Thyroid gland (tissue), 4 donors: ENCODE data around the gene NPPB. TPM values are rescaled to one million over a fixed set of nuclear protein-coding genes. Genes with fewer than 3 reads are reported as not detected.

Source experiments
- DNase-seq, 2 donors: peaks; one replicate each; pipeline ENCODE4 v3.0.0-alpha.2; 2019
- H3K27ac ChIP-seq, 3 donors: fragments of 200-600 bp; sonication (generic); 1 replicate in 2 of 3; 2 replicates in 1 of 3; pipeline ENCODE4 v1.5.1; 2016 to 2019; ENCODE audit warnings: mild to moderate bottlenecking in 1 of 3, moderate library complexity in 1 of 3
- H3K27me3 ChIP-seq: fragments of 200-600 bp; sonication (generic); one replicate; pipeline ENCODE4 v1.5.1; 2019
- H3K36me3 ChIP-seq, 2 donors: fragments of 200-600 bp; sonication (generic); one replicate each; pipeline ENCODE4 v1.5.1; 2016 to 2019
- H3K4me1 ChIP-seq, 2 donors: fragments of 200-600 bp; sonication (generic); one replicate each; pipeline ENCODE4 v1.5.1; 2017 to 2019
- H3K4me3 ChIP-seq, 3 donors: fragments of 200-600 bp; sonication (generic); replicated peaks in 1 of 3; 1 replicate in 2 of 3; 2 replicates in 1 of 3; pipeline ENCODE4 v1.5.1; 2016; ENCODE audit warnings: mild to moderate bottlenecking in 1 of 3
- H3K9me3 ChIP-seq: fragments of 200-600 bp; sonication (generic); one replicate; pipeline ENCODE4 v1.5.1; 2017
- POLR2A ChIP-seq, 2 donors: fragments of 450-650 bp; IDR thresholded peaks; one replicate each; pipeline ENCODE4 v1.6.1; 2017; ENCODE audit warnings: antibody characterized with exemption in 2 of 2, mild to moderate bottlenecking in 2 of 2, moderate library complexity in 1 of 2
- WGBS, 2 donors: methylation state at CpG; one replicate each; pipeline ENCODE4 v1.1.5; 2017; 5-methylcytosine and 5-hydroxymethylcytosine counted together
- intact Hi-C: fragments of 100-400 bp; cut with DNase I; formaldehyde crosslinking; loops from one replicate; pipeline ENCODE4 v1.15.1; 2023
- total RNA-seq, 4 donors: library from RNA; depleted of rRNA; stranded (reverse); fragments of >200 nt; gene quantifications; one replicate each; pipeline ENCODE4 v1.2.3, GENCODE V29; 2016
- TF ChIP-seq, protein P1 (sequence below), 6 experiments: fragments of 200-600 bp in 3 of 6; fragments of 450-650 bp in 3 of 6; sonication (generic) in 3 of 6; IDR thresholded peaks; one replicate each; pipeline ENCODE4 v1.5.1; 2016 to 2019; ENCODE audit warnings: antibody characterized with exemption in 6 of 6, mild to moderate bottlenecking in 2 of 6, inconsistent platforms in 1 of 6, moderate library complexity in 1 of 6

NPPB gene
- total RNA-seq, 4 donors from 2014 or later, result not detected

DNA sequence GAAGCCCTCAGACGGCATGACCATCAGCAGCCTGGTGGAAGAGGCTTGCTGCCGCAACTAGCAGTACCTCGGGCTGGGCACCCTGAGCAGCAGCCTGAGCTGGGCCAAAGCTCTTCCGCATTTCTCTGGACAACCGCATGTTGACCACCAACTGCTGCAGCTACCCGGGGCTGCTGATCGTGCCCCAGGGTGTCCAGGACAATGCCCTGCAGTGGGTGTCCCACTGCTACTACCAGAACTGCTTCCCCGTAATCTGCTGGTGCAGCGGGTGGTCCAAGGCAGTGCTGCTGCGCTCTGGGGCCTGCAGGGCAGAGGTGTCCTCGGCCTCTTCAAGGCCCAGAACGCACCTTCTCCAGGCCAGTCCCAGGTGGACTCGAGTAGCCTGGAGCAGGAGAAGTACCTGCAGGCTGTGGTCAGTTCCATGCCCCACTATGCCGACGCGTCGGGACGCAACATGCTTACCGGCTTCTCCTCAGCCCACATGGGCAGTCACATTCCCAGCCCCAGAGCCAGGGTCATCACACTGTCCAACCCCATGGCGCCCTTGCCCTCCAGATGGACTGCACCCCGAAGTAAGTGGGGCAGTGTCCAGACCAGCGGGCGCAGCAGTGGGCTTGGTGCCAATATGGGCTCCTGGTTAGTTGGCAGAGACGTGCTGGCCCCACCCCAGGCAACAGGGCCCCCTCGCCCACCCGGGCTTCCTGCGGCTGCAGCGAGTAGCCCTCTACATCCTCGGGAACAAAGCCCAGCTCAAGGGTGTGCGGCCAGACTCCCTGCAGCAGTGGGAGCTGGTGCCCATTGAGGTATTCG, 19.5 kb upstream of the NPPB start:
- intact Hi-C loops, result no loop called here
- no peak for DNase-seq
- no peak for TF ChIP-seq POLR2A (IDR thresholded peaks at IDR 0.05)
- TF ChIP-seq, protein P1, sequence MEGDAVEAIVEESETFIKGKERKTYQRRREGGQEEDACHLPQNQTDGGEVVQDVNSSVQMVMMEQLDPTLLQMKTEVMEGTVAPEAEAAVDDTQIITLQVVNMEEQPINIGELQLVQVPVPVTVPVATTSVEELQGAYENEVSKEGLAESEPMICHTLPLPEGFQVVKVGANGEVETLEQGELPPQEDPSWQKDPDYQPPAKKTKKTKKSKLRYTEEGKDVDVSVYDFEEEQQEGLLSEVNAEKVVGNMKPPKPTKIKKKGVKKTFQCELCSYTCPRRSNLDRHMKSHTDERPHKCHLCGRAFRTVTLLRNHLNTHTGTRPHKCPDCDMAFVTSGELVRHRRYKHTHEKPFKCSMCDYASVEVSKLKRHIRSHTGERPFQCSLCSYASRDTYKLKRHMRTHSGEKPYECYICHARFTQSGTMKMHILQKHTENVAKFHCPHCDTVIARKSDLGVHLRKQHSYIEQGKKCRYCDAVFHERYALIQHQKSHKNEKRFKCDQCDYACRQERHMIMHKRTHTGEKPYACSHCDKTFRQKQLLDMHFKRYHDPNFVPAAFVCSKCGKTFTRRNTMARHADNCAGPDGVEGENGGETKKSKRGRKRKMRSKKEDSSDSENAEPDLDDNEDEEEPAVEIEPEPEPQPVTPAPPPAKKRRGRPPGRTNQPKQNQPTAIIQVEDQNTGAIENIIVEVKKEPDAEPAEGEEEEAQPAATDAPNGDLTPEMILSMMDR (IDR thresholded peaks at IDR 0.05), result no peak

DNA sequence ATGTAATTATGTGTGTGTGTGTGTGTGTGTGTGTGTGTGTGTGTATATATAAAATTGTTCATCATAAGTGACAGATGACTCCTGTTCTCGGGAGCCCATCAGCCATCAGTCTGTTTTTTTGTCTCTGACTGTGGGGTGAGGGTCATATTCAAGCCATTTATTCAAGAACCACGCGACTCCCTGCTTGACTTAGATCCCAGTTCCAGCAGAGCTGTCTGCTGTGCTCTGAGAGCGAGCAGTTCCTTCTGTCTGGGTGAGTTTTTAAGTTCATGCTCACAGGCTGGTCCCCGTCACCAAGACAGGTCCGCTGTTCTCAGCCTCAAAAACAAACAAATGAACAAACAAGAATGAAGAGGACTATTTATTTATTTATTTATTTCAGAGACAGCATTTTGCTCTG, 18.3 kb upstream of the NPPB start:
- TF ChIP-seq, protein P1 (IDR thresholded peaks at IDR 0.05), result no peak
- no peak for TF ChIP-seq POLR2A (IDR thresholded peaks at IDR 0.05)
- intact Hi-C loops, result no loop called here
- Histone ChIP-seq H3K36me3 (no peaks in the 10 kb centered on the region), H3K9me3 (no peaks in the 10 kb centered on the region), H3K4me3 (no peak overlapping the region), H3K4me1 (peaks cover 31 to 71% of the 10 kb centered on the region in 2 donors), H3K27ac (peak overlapping the region in 1 of 3 donors; percentile 60), H3K27me3 (no peaks in the 10 kb centered on the region)
- peak in 1 of 2 donors; percentile 48 for DNase-seq
- 46 to 72% methylated on average over 6 of the region's 6 CpGs for WGBS, 2 donors

More for the DNA sequence above, 19.5 kb upstream of the NPPB start:
- Histone ChIP-seq H3K4me3 (no peak overlapping the region), H3K27me3 (no peaks in the 10 kb centered on the region), H3K36me3 (no peaks in the 10 kb centered on the region), H3K9me3 (no peaks in the 10 kb centered on the region), H3K27ac (peak overlapping the region in 1 of 3 donors; percentile 94), H3K4me1 (peaks cover 31 to 71% of the 10 kb centered on the region in 2 donors)
- 82 to 93% methylated on average over 9 to 26 of the region's 31 CpGs for WGBS, 2 donors

DNA sequence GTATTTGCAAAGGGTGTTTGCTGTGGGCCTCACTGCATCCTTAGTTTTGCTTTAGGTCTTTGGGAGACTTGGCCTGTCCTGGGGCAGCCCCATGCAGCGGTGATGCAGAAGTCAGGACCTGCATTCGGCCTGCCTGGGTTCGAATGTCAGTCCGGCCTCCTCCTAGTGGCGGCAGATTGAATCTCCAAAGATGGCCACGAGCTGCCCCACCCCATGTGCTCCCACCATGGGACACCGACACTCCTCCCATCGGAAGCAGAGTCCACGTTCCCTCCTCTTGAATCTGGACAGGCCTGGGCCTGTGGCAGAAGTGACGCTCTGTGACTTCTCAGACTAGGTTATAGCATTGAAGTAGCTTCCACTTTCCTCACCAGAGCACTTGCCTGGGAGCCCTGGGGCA, 16.3 kb upstream of the NPPB start:
- TF ChIP-seq, protein P1 (IDR thresholded peaks at IDR 0.05), result no peak
- TF ChIP-seq POLR2A (IDR thresholded peaks at IDR 0.05), result no peak
- intact Hi-C loops, result no loop called here
- Histone ChIP-seq H3K4me3 (no peak overlapping the region), H3K27me3 (no peaks in the 10 kb centered on the region), H3K9me3 (no peaks in the 10 kb centered on the region), H3K36me3 (no peaks in the 10 kb centered on the region), H3K27ac (peak overlapping the region in 2 of 3 donors; percentile 43 to 45), H3K4me1 (peaks cover 19 to 63% of the 10 kb centered on the region in 2 donors)
- DNase-seq, result no peak
- WGBS, 2 donors, result 90 to 91% methylated on average over 8 to 10 of the region's 10 CpGs

DNA sequence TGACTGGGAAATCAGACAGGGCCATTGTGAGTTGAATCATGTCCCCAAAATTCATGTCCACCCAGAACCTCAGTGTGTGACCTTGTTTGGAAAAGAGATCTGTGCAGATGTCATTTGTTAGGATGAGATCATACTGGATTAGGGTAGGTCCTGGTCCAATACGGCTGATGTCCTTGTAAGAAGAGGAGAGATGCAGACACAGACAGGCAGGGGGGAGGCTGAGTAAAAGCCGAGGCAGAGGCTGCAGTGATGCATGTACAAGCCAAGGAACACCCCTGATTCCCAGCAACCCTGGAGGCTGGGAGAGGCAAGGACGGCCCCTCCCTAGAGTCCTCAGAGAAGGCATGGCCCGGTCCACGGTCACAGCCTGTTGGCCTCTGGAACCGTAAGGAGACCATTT, 15.9 kb upstream of the NPPB start:
- WGBS, 2 donors, result 56 to 59% methylated on average over 6 of the region's 6 CpGs
- H3K27me3 ChIP-seq, result no peaks in the 10 kb centered on the region
- H3K9me3 ChIP-seq, result no peaks in the 10 kb centered on the region
- H3K4me1 ChIP-seq, result peaks cover 15 to 58% of the 10 kb centered on the region in 2 donors
- no peak for TF ChIP-seq POLR2A (IDR thresholded peaks at IDR 0.05)
- TF ChIP-seq, protein P1 (IDR thresholded peaks at IDR 0.05), result no peak
- no peak overlapping the region for H3K4me3 ChIP-seq
- intact Hi-C loops, result no loop called here
- H3K27ac ChIP-seq, result peak overlapping the region in 2 of 3 donors; percentile 43 to 45
- DNase-seq, result no peak
- no peaks in the 10 kb centered on the region for H3K36me3 ChIP-seq

DNA sequence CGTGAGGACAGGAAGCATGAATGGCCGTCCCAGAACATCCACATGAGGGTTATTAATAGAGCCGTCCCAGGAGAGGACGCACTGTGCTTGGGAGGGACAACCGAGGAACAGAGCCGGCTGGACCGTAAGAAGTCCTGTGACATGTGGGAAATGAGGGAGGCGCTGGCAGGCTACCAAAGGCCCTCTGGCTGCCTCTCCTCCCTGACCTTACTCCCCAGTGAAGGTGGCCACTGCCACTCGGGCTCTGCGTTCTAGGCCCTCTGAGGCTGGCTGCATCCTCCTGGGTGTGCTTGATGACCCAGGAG, 15.5 kb upstream of the NPPB start:
- H3K9me3 ChIP-seq, result no peaks in the 10 kb centered on the region
- no peak overlapping the region for H3K4me3 ChIP-seq
- no peaks in the 10 kb centered on the region for H3K27me3 ChIP-seq
- WGBS, 2 donors, result 58 to 86% methylated on average over 6 to 10 of the region's 10 CpGs
- peak overlapping the region in 2 of 3 donors; percentile 43 to 45 for H3K27ac ChIP-seq
- peak; percentile 28 to 30 for DNase-seq
- TF ChIP-seq, protein P1 (IDR thresholded peaks at IDR 0.05), result no peak
- TF ChIP-seq POLR2A (IDR thresholded peaks at IDR 0.05), result no peak
- intact Hi-C loops, result no loop called here
- no peaks in the 10 kb centered on the region for H3K36me3 ChIP-seq
- peaks cover 13 to 54% of the 10 kb centered on the region in 2 donors for H3K4me1 ChIP-seq
